AG04449 (cell line): ENCODE measurements around the gene SLC6A6.

Source experiments
- CTCF ChIA-PET: fragments of 350-600 bp; formaldehyde crosslinking; extraction: SDS; loops from one replicate; lab custom pipeline; 2021; ENCODE audit warnings: antibody characterized with exemption; lab: Yijun Ruan, JAX
- POLR2A ChIA-PET: fragments of 400-600, 350-600 bp; formaldehyde crosslinking; extraction: SDS; loops from one replicate; lab custom pipeline; 2020; ENCODE audit warnings: antibody characterized with exemption, inconsistent platforms; lab: Yijun Ruan, JAX
- DNase-seq: peaks from one replicate; pipeline ENCODE4 v3.0.0-alpha.2; 2010; ENCODE audit warnings: low read depth, low spot score
- H3K4me3 ChIP-seq: 2 replicates; pipeline ENCODE4 v1.5.1; 2011; ENCODE audit warnings: low read depth, mild to moderate bottlenecking, control low read depth, low read length
- CTCF ChIP-seq: IDR thresholded peaks from one replicate; pipeline ENCODE4 v1.5.1; 2011; ENCODE audit warnings: mild to moderate bottlenecking, moderate library complexity, low read length, control low read depth, inconsistent platforms; ENCODE audit not compliant: insufficient read depth; ENCODE audit errors: missing control alignments

The SLC6A6 gene

GRCh38 chr3:14508966-14509795 lies 106.8 kb downstream of the SLC6A6 start:
- H3K4me3 ChIP-seq = peak overlapping the region; percentile 12; the same call in 1 of the 2 replicates
- CTCF ChIA-PET = interaction anchor here (0.6 to 8.6 kb wide), 48 partner anchors 8 to 612 kb away, joined by 3 to 167 read pairs (median 4); partner anchors contain the start of gene CCDC174
- POLR2A ChIA-PET = no interaction called here
- no peak for DNase-seq
- peak; percentile 91 for TF ChIP-seq CTCF

GRCh38 chr3:14509796-14510100 lies 107.3 kb downstream of the SLC6A6 start:
- ChIA-PET POLR2A (no interaction called here), CTCF (interaction anchor here (0.7 to 8.6 kb wide), 22 partner anchors 11 to 417 kb away, joined by 3 to 167 read pairs (median 8); partner anchors contain the start of gene CCDC174)
- no peak for TF ChIP-seq CTCF
- DNase-seq = no peak
- no peak overlapping the region for H3K4me3 ChIP-seq

GRCh38 chr3:14510838-14511622 lies 108.6 kb downstream of the SLC6A6 start:
- TF ChIP-seq CTCF = no peak
- no peak for DNase-seq
- ChIA-PET CTCF (interaction anchor here (0.7 to 8.6 kb wide), 10 partner anchors 9 to 411 kb away, joined by 3 to 167 read pairs (median 24); no protein-coding TSS in a partner anchor), POLR2A (no interaction called here)
- no peak overlapping the region for H3K4me3 ChIP-seq

GRCh38 chr3:14511623-14512280 lies 109.3 kb downstream of the SLC6A6 start:
- ChIA-PET POLR2A (no interaction called here), CTCF (interaction anchor here (0.7 to 8.6 kb wide), 11 partner anchors 8 to 409 kb away, joined by 3 to 167 read pairs (median 4); no protein-coding TSS in a partner anchor)
- no peak for DNase-seq
- TF ChIP-seq CTCF = no peak
- no peak overlapping the region for H3K4me3 ChIP-seq

- POLR2A ChIA-PET = no interaction called here
- no peak overlapping the region for H3K4me3 ChIP-seq
- CTCF ChIA-PET = interaction anchor here (0.8 to 8.6 kb wide), 8 partner anchors 8 to 408 kb away, joined by 3 to 167 read pairs (median 12); no protein-coding TSS in a partner anchor
- no peak for TF ChIP-seq CTCF
- no peak for DNase-seq
Measured at GRCh38 chr3:14512281-14512941, 110.0 kb downstream of the SLC6A6 start.
